Activated CD8-positive, alpha-beta memory T cell treated with anti-CD3 and anti-CD28 coated beads for 36 hours (primary cell): ENCODE measurements around the gene MPPE1. TPM values are rescaled to one million over a fixed set of nuclear protein-coding genes. Genes with fewer than 3 reads are reported as not detected.

Experiments
- CTCF ChIA-PET: fragments of 350-600 bp; sonication (Branson Sonifier 250); formaldehyde crosslinking; loops from one replicate; lab custom pipeline; 2021; ENCODE audit warnings: antibody characterized with exemption; lab: Charles Lee
- POLR2A ChIA-PET: fragments of 350-600 bp; sonication (Branson Sonifier 250); formaldehyde crosslinking; loops from one replicate; lab custom pipeline; 2021; ENCODE audit warnings: antibody characterized with exemption; lab: Charles Lee
- total RNA-seq, 2 experiments: library from RNA; stranded (reverse); gene quantifications; one replicate each; pipeline ENCODE4 v1.2.3, GENCODE V29; 2021

MPPE1 gene
- total RNA-seq, 2 experiments from 2014 or later, result 29.8 to 30.8 TPM

GRCh38 chr18:11889284-11889683 is 18.8 kb downstream of the MPPE1 start:
- ChIA-PET CTCF (no interaction called here), POLR2A (no interaction called here)

- POLR2A ChIA-PET, result no interaction called here
- CTCF ChIA-PET, result no interaction called here
Measured at GRCh38 chr18:11888726-11889125, 19.4 kb downstream of the MPPE1 start.

- CTCF ChIA-PET, result no interaction called here
- POLR2A ChIA-PET, result interaction anchor here (0.5 kb wide), 1 partner anchor 94 kb away, joined by 6 read pairs; the partner anchor contains the start of gene IMPA2
Measured at GRCh38 chr18:11887328-11888128, 20.6 kb downstream of the MPPE1 start.

- ChIA-PET CTCF (no interaction called here), POLR2A (no interaction called here)
Measured at GRCh38 chr18:11886577-11887110, 21.5 kb downstream of the MPPE1 start.

GRCh38 chr18:11885278-11885947 is 22.7 kb downstream of the MPPE1 start:
- POLR2A ChIA-PET, result no interaction called here
- CTCF ChIA-PET, result no interaction called here

GRCh38 chr18:11884396-11885030 is 23.6 kb downstream of the MPPE1 start:
- ChIA-PET CTCF (no interaction called here), POLR2A (no interaction called here)

- ChIA-PET CTCF (no interaction called here), POLR2A (no interaction called here)
Measured at GRCh38 chr18:11883153-11883552, 25.0 kb downstream of the MPPE1 start.

GRCh38 chr18:11882636-11883035 is 25.5 kb downstream of the MPPE1 start:
- ChIA-PET CTCF (no interaction called here), POLR2A (no interaction called here)

GRCh38 chr18:11880586-11881304 is 27.4 kb downstream of the MPPE1 start:
- ChIA-PET CTCF (no interaction called here), POLR2A (no interaction called here)

GRCh38 chr18:11877497-11878135 is 30.5 kb downstream of the MPPE1 start:
- POLR2A ChIA-PET, result no interaction called here
- CTCF ChIA-PET, result no interaction called here

- ChIA-PET POLR2A (no interaction called here), CTCF (no interaction called here)
Measured at GRCh38 chr18:11874676-11875075, 33.4 kb downstream of the MPPE1 start.

GRCh38 chr18:11873670-11874340 is 34.3 kb downstream of the MPPE1 start:
- POLR2A ChIA-PET, result no interaction called here
- CTCF ChIA-PET, result no interaction called here

- ChIA-PET CTCF (no interaction called here), POLR2A (no interaction called here)
Measured at GRCh38 chr18:11872479-11873136, 35.5 kb downstream of the MPPE1 start.

- ChIA-PET POLR2A (no interaction called here), CTCF (no interaction called here)
Measured at GRCh38 chr18:11871501-11871900, 36.6 kb downstream of the MPPE1 start.

GRCh38 chr18:11868230-11868629 is 39.9 kb downstream of the MPPE1 start:
- ChIA-PET POLR2A (interaction anchor here (0.7 kb wide), 1 partner anchor 146 kb away, joined by 4 read pairs; no protein-coding TSS in a partner anchor), CTCF (no interaction called here)

- POLR2A ChIA-PET, result no interaction called here
- CTCF ChIA-PET, result no interaction called here
Measured at GRCh38 chr18:11866764-11867163, 41.4 kb downstream of the MPPE1 start.

- CTCF ChIA-PET, result no interaction called here
- POLR2A ChIA-PET, result no interaction called here
Measured at GRCh38 chr18:11866329-11866728, 41.8 kb downstream of the MPPE1 start.

- POLR2A ChIA-PET, result no interaction called here
- CTCF ChIA-PET, result interaction anchor here (0.7 kb wide), 1 partner anchor 188 kb away, joined by 5 read pairs; no protein-coding TSS in a partner anchor
Measured at GRCh38 chr18:11865071-11865470, 43.0 kb downstream of the MPPE1 start.
